Measurements from ENCODE around the gene TMEM95.
"Not testable (repeated sequence)": the region's sequence is repeated elsewhere in the genome, so short reads cannot be mapped to it uniquely, and the experiment has no call there.

The TMEM95 gene

GRCh38 chr17:7347630-7348477 lies 7.1 kb upstream of the TMEM95 start:
- DNase-seq: no peak

DNA sequence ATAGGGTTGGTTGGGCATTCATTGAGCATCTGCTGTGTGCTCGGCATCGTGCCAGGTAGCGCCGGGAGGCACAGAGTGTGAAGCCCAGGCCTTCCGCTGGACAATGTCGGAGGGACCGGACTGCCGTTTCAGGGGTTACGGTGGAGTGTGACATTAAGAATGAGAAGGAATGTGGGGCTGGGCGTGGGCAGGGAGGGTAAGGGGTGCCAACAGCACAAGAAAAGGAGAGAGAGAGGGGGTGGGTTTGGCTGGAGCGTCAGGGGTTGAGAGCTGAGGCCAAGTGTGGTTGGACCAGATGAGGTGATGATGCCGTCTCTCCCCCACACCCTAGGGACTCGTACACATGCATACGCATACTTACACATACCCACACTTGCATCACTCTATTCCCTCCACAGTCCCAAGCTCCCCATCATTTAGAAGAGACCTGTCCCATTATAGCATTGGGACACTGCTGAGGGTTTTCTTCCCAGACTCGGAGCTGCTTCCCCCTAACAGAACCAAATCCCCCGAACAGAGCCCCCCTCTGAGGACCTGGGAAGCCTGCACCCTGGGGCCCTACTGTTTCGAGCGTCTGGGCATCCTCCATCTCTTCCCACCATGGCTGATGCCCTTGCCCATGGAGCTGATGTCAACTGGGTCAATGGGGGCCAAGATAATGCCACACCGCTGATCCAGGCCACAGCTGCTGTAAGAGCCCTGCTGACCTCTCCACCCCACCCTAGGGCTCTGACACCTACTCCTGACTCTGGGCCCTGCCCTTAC lies 6.3 kb upstream of the TMEM95 start:
- no peak for DNase-seq

- no peak for DNase-seq
These were observed 3.1 kb upstream of the TMEM95 start, which contains the start of gene KCTD11 for GRCh38 chr17:7351665-7352502. Gene KCTD11, plus strand, starts transcription at chr17:7352162.

- DNase-seq: no peak
These were observed 2.5 kb upstream of the TMEM95 start for GRCh38 chr17:7352503-7352889.

DNA sequence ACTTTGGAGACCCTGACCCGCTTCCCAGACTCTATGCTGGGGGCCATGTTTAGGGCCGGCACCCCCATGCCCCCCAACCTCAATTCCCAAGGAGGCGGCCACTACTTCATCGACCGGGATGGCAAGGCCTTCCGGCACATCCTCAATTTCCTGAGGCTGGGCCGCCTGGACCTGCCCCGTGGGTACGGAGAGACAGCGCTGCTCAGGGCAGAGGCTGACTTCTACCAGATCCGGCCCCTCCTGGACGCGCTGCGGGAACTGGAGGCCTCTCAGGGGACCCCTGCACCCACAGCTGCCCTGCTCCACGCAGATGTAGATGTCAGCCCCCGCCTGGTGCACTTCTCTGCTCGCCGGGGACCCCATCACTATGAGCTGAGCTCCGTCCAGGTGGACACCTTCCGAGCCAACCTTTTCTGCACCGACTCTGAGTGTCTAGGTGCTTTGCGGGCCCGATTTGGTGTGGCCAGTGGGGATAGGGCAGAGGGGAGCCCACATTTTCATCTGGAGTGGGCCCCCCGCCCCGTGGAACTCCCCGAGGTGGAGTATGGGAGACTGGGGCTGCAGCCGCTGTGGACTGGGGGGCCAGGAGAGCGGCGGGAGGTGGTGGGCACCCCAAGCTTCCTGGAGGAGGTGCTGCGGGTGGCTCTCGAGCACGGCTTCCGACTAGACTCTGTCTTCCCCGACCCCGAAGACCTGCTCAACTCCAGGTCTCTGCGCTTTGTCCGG lies 1.9 kb upstream of the TMEM95 start:
- DNase-seq: no peak

GRCh38 chr17:7354262-7354843 lies 603 bp upstream of the TMEM95 start:
- no peak for DNase-seq

GRCh38 chr17:7355573-7355972 lies 617 bp downstream of the TMEM95 start:
- DNase-seq: no peak

DNA sequence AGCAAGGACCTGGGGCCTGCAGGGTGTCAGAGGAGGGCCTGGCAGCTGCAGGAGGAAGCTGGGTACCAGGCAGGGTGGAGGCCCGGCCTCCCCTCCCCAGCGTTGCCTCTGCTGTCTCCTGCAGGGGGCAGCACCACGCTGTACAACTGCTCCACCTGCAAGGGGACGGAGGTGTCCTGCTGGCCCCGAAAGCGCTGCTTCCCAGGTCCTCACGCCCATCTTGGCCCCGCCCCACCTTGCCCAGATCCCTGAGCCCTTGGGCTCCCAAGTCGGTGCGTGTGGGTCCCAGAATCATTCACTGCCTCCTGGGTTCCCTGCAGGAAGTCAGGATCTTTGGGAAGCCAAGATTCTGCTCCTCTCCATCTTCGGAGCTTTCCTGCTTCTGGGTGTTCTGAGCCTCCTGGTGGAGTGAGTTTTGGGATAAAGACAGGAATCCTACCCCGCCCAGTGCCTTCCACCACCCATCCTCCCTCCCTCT lies 1.2 kb downstream of the TMEM95 start:
- DNase-seq: peak; percentile 30 to 32

DNA sequence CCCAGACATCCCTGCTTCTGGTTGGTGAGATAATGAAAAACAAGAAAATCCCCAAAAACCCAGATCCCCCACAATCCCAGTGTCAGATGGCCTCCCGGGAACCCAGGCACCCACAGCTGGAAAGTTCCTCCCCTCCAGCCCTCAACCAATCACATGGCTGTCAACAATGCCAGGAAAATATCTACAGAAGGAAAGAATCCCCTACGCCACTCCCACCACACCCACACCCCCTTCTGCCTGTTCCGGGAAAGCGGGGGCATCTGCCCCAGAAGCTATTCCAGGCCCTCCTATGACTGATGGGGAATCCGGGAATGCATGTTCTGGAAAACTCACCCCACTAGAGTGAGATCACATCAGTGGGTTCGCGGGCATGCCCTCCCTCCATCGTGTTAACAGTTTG lies 1.8 kb downstream of the TMEM95 start:
- no peak for DNase-seq

DNA sequence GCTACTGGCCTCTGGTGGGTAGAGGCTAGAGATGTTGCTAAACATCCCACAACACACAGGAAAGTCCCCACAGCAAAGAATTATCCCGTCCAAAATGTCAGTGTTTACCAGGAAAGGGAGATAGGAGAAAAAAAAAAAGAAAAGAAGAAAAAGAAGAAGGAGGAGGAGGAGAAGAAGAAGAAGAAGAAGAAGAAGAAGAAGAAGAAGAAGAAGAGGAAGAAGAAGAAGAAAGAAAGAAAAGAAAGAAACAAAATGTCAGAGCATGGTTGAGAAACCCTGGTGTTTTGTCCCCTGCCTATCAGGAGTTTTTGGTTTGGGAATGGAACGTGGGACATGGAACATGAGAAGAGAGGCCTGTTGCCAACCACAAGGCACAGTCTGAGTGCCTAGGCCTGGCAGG lies 2.4 kb downstream of the TMEM95 start:
- no peak for DNase-seq

DNA sequence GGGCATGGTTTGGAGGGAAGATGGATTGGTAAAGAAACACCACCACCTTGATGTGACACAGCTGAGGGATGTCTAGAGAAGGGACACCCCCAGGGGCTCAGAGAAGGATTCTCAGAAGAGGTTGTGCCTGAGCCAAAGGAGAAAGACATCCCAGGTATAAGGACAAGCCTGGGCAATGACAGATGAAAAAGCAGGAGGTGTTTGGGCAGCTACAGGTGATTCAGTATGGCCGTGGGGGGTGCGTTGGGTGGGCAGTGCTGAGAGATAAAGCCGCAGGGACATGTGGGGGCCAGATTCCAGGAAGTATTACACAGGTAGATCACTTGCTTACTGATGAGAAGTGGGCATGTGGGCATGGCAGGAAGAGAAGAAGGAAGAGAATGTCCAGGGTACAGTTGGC lies 7.0 kb downstream of the TMEM95 start:
- DNase-seq: no peak

DNA sequence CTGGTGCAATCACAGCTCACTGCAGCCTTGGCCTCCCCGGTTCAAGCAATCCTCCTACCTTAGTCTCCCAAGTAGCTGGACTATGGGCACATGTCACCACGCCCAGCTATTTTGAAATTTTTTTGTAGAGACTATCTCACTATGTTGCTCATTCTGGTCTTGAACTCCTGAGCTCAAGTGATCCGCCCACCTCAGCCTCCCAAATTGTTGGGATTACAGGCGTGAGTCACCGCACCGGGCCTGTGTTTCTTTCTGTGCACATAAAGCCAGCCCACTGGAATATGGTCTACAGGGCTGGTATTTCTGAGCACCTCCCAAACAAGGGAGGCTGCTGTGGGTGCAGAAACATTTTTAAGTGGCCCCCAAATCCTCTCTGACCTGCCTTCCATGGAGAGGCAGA lies 8.4 kb downstream of the TMEM95 start:
- no peak for DNase-seq

GRCh38 chr17:7365963-7366362 lies 11.0 kb downstream of the TMEM95 start:
- DNase-seq: not testable (repeated sequence)

DNA sequence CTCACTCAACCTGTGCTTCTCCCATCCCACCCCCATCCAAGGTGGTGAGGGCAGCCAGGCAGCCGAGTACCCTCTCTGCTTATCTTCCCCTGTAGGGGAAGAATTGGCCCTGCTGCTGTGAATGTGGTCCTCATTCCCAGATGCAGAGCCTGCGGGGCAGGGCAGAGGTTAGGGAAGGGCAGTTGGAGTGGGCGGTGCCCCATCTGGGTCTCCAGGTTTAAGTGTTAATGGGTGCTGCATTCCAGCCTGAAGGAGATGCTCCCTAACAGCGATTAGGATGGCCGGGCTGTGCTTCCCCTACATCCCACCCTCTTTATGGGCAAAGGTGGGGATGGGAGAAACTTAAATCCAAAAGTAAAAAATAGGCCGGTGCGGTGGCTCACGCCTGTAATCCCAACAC lies 12.1 kb downstream of the TMEM95 start:
- DNase-seq: no peak

GRCh38 chr17:7367918-7368598 lies 13.1 kb downstream of the TMEM95 start:
- DNase-seq: no peak

GRCh38 chr17:7368599-7368994 lies 13.6 kb downstream of the TMEM95 start:
- DNase-seq: not testable (repeated sequence)

DNA sequence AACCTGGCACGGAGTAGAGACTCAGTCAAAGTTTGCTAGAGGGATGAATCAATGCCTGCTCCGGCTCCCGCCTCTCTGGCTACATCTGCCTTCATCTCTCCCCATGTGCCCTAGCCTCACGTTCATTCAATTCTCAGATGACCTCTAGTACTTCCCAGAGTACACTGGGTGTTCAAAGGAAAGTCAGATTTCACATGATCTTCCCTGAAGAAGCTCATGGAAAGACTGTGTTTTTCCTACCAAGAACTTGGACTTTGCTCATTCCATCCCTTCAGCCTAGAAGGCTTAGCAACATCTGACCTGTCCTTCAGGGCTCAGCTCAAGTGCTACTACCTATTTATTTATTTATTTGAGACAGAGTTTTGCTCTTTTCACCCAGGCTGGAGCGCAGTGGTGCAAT lies 14.9 kb downstream of the TMEM95 start:
- no peak for DNase-seq

- DNase-seq: no peak
These were observed 15.9 kb downstream of the TMEM95 start for GRCh38 chr17:7370853-7371252.

DNA sequence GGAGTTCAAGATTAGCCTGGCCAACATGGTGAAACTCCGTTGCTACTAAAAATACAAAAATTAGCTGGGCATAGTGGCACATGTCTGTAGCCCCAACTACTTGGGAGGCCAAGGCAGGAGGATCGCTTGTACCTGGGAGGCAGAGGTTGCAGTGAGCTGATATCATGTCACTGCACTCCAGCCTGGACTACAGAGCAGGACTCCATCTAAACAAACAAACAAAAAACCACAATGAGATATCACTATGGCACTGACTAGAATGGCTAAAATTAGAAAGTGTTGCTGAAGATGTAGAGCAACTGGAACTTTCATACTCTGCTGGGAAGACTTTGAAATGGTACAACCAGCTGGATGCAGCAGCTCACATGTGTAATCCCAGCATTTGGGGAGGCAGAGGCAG lies 19.4 kb downstream of the TMEM95 start:
- DNase-seq: no peak

GRCh38 chr17:7379134-7379533 lies 24.2 kb downstream of the TMEM95 start:
- DNase-seq: no peak

- no peak for DNase-seq
These were observed 25.4 kb downstream of the TMEM95 start for GRCh38 chr17:7380321-7380720.

Measured in AML-193 (cell line).